Osteoblast (primary cell): ENCODE results near the gene RRP1. TPM values are rescaled to one million over a fixed set of nuclear protein-coding genes. Genes with fewer than 3 reads are reported as not detected.

Source experiments
- DNase-seq: peaks from one replicate; pipeline ENCODE4 v3.0.0; 2011; ENCODE audit warnings: low spot score, mixed read lengths; ENCODE audit not compliant: insufficient read length; ENCODE audit errors: missing footprints
- H2AFZ ChIP-seq: 2 replicates; pipeline ENCODE4 v1.6.0; 2011; ENCODE audit warnings: mild to moderate bottlenecking, low read length
- H3K27ac ChIP-seq: 2 replicates; pipeline ENCODE4 v1.5.1; 2011; ENCODE audit warnings: mild to moderate bottlenecking, low read depth, low read length, moderate library complexity
- H3K27me3 ChIP-seq: 2 replicates; pipeline ENCODE4 v1.6.0; 2012; ENCODE audit warnings: mild to moderate bottlenecking, control low read depth, inconsistent platforms, low read length, moderate library complexity; ENCODE audit not compliant: insufficient read depth
- H3K36me3 ChIP-seq: 2 replicates; pipeline ENCODE4 v1.5.1; 2011; ENCODE audit warnings: mild to moderate bottlenecking, low read length, control low read depth, moderate library complexity; ENCODE audit not compliant: insufficient read depth
- H3K4me1 ChIP-seq: 2 replicates; pipeline ENCODE4 v1.5.1; 2011; ENCODE audit warnings: mild to moderate bottlenecking, low read length, control low read depth, moderate library complexity; ENCODE audit not compliant: insufficient read depth
- H3K4me2 ChIP-seq: 2 replicates; pipeline ENCODE4 v1.6.0; 2011; ENCODE audit warnings: mild to moderate bottlenecking, low read length; ENCODE audit not compliant: insufficient read depth
- H3K4me3 ChIP-seq: fragments of 200-600 bp; sonication (generic); 3 replicates; pipeline ENCODE4 v1.5.1; 2012; ENCODE audit warnings: mild to moderate bottlenecking, low read length, inconsistent platforms; ENCODE audit not compliant: insufficient read depth
- H3K79me2 ChIP-seq: 2 replicates; pipeline ENCODE4 v1.6.0; 2012; ENCODE audit warnings: mild to moderate bottlenecking, low read length, control low read depth, inconsistent platforms; ENCODE audit not compliant: insufficient read depth
- H3K9me3 ChIP-seq: 2 replicates; pipeline ENCODE4 v1.5.1; 2011; ENCODE audit warnings: low read depth, low read length, control low read depth
- H4K20me1 ChIP-seq: 2 replicates; pipeline ENCODE4 v1.6.0; 2012; ENCODE audit warnings: mild to moderate bottlenecking, low read length, control low read depth; ENCODE audit not compliant: insufficient read depth
- CTCF ChIP-seq: IDR thresholded peaks from 2 replicates; pipeline ENCODE4 v1.5.1; 2011; ENCODE audit warnings: mild to moderate bottlenecking, low read depth, low read length, moderate library complexity; ENCODE audit errors: extremely low read depth
- total RNA-seq: library from RNA; depleted of rRNA; stranded (reverse); fragments of >200 nt; gene quantifications from 2 replicates; pipeline ENCODE4 v1.2.3, GENCODE V29; 2012

The RRP1 gene
- total RNA-seq, 1 donor: 18.5 TPM

GRCh38 chr21:43748622-43749021 lies 40.8 kb upstream of the RRP1 start:
- Histone ChIP-seq H3K27ac (no peak overlapping the region), H2AFZ (no peak overlapping the region), H3K9me3 (no peaks in the 10 kb centered on the region), H3K27me3 (no peaks in the 10 kb centered on the region), H3K4me1 (no peaks in the 10 kb centered on the region), H3K79me2 (no peaks in the 10 kb centered on the region), H3K4me2 (no peak overlapping the region), H3K4me3 (no peak overlapping the region), H4K20me1 (peaks cover 10% of the 10 kb centered on the region), H3K36me3 (peaks cover 86% of the 10 kb centered on the region)
- DNase-seq: no peak
- TF ChIP-seq CTCF: no peak

GRCh38 chr21:43749651-43750262 lies 39.6 kb upstream of the RRP1 start:
- Histone ChIP-seq H3K4me3 (no peak overlapping the region), H3K4me2 (no peak overlapping the region), H3K9me3 (no peaks in the 10 kb centered on the region), H3K79me2 (no peaks in the 10 kb centered on the region), H3K4me1 (no peaks in the 10 kb centered on the region), H3K36me3 (peaks cover 86% of the 10 kb centered on the region), H3K27me3 (no peaks in the 10 kb centered on the region), H3K27ac (no peak overlapping the region), H2AFZ (no peak overlapping the region), H4K20me1 (peaks cover 10% of the 10 kb centered on the region)
- no peak for TF ChIP-seq CTCF
- DNase-seq: no peak

GRCh38 chr21:43750339-43751033 lies 38.9 kb upstream of the RRP1 start:
- Histone ChIP-seq H3K4me2 (no peak overlapping the region), H2AFZ (no peak overlapping the region), H3K9me3 (no peaks in the 10 kb centered on the region), H4K20me1 (peaks cover 14% of the 10 kb centered on the region), H3K27ac (no peak overlapping the region), H3K27me3 (no peaks in the 10 kb centered on the region), H3K4me3 (no peak overlapping the region), H3K4me1 (no peaks in the 10 kb centered on the region), H3K79me2 (peaks cover 2% of the 10 kb centered on the region), H3K36me3 (peaks cover 87% of the 10 kb centered on the region)
- no peak for TF ChIP-seq CTCF
- no peak for DNase-seq

GRCh38 chr21:43751955-43752591 lies 37.3 kb upstream of the RRP1 start:
- H3K4me3 ChIP-seq: no peak overlapping the region
- H3K4me2 ChIP-seq: no peak overlapping the region
- H3K27me3 ChIP-seq: no peaks in the 10 kb centered on the region
- peaks cover 5% of the 10 kb centered on the region for H3K79me2 ChIP-seq
- H3K27ac ChIP-seq: no peak overlapping the region
- H3K36me3 ChIP-seq: peaks cover 86% of the 10 kb centered on the region
- no peaks in the 10 kb centered on the region for H3K4me1 ChIP-seq
- H4K20me1 ChIP-seq: peaks cover 11% of the 10 kb centered on the region
- TF ChIP-seq CTCF: no peak
- no peak for DNase-seq
- H2AFZ ChIP-seq: no peak overlapping the region
- H3K9me3 ChIP-seq: no peaks in the 10 kb centered on the region
